Endothelial cell of umbilical vein (primary cell): ENCODE data around the gene HOMER1. TPM values are rescaled to one million over a fixed set of nuclear protein-coding genes. Genes with fewer than 3 reads are reported as not detected.

Experiments used
- BruUV-seq: library from RNA; stranded (reverse); fragments of 400-500 nt; replicated peaks from 2 replicates; lab custom pipeline; 2021; lab: Mats Ljungman, UMichigan
- CTCF ChIA-PET: fragments of 300-600, 350-600 bp; sonication (Branson Sonifier 250); formaldehyde crosslinking; loops from one replicate; lab custom pipeline; 2021; ENCODE audit warnings: antibody characterized with exemption, inconsistent platforms; lab: Charles Lee
- POLR2A ChIA-PET: fragments of 300-600, 350-600 bp; sonication (Branson Sonifier 250); formaldehyde crosslinking; loops from one replicate; lab custom pipeline; 2021; ENCODE audit warnings: antibody characterized with exemption, inconsistent platforms; lab: Charles Lee
- DNase-seq: peaks from one replicate; pipeline ENCODE4 v3.0.0-alpha.2; 2011; ENCODE audit warnings: low read depth, low spot score
- FAIRE-seq: peaks from 2 replicates; lab custom pipeline; 2011; peaks lifted over from hg19 to GRCh38; lab: Jason Lieb, UNC
- H2AFZ ChIP-seq: 2 replicates; pipeline ENCODE4 v1.6.0; 2012; ENCODE audit warnings: low read depth, low read length, control low read depth, inconsistent platforms
- H3K27ac ChIP-seq: 2 replicates; pipeline ENCODE4 v1.5.1; 2011; ENCODE audit warnings: low read depth, mild to moderate bottlenecking, control low read depth, low read length, moderate library complexity; ENCODE audit not compliant: insufficient read depth
- H3K27me3 ChIP-seq, 2 experiments: 2 replicates each; pipeline versions ENCODE4 v1.6.0 to v1.6.1; 2011; ENCODE audit warnings: low read length in 2 of 2, mixed read lengths in 1 of 2; ENCODE audit not compliant: control insufficient read depth in 2 of 2, insufficient read depth in 2 of 2
- H3K36me3 ChIP-seq, 2 experiments: 2 replicates in 1 of 2; 3 replicates in 1 of 2; pipeline ENCODE4 v1.5.1; 2011; ENCODE audit warnings: low read length in 2 of 2, mild to moderate bottlenecking in 1 of 2, moderate library complexity in 1 of 2; ENCODE audit not compliant: control insufficient read depth in 2 of 2, insufficient read depth in 2 of 2; ENCODE audit errors: extremely low read depth in 1 of 2
- H3K4me1 ChIP-seq: 3 replicates; pipeline ENCODE4 v1.5.1; 2011; ENCODE audit warnings: mild to moderate bottlenecking, low read length; ENCODE audit not compliant: control insufficient read depth, insufficient read depth; ENCODE audit errors: extremely low read depth
- H3K4me2 ChIP-seq: 2 replicates; pipeline ENCODE4 v1.6.1; 2011; ENCODE audit warnings: low read length, control low read depth, mixed read lengths; ENCODE audit not compliant: insufficient read depth
- H3K4me3 ChIP-seq, 3 experiments: fragments of 200-600 bp in 1 of 3; sonication (generic), shearing (Covaris generic) in 1 of 3; replicated peaks in 1 of 3; 2 replicates each; pipeline ENCODE4 v1.5.1; 2011 to 2016; ENCODE audit warnings: control low read depth in 3 of 3, low read length in 3 of 3, mild to moderate bottlenecking in 2 of 3, inconsistent platforms in 1 of 3, low read depth in 1 of 3, moderate library complexity in 1 of 3; ENCODE audit not compliant: insufficient read depth in 1 of 3
- H3K79me2 ChIP-seq: 2 replicates; pipeline ENCODE4 v1.6.0; 2012; ENCODE audit warnings: low read length, inconsistent platforms; ENCODE audit not compliant: control insufficient read depth, insufficient read depth
- H3K9ac ChIP-seq: replicated peaks from 2 replicates; pipeline ENCODE3; 2011; ENCODE audit warnings: low read length, control low read depth; ENCODE audit not compliant: insufficient read depth; ENCODE audit errors: extremely low read depth
- H3K9me1 ChIP-seq: replicated peaks from 3 replicates; pipeline ENCODE4 v1.6.0; 2011; ENCODE audit warnings: mild to moderate bottlenecking, low read length; ENCODE audit not compliant: control insufficient read depth, insufficient read depth; ENCODE audit errors: extremely low read depth
- H3K9me3 ChIP-seq: replicated peaks from 2 replicates; pipeline ENCODE4 v1.5.1; 2012; ENCODE audit warnings: low read length, inconsistent platforms; ENCODE audit not compliant: control insufficient read depth, insufficient read depth
- H4K20me1 ChIP-seq: replicated peaks from 2 replicates; pipeline ENCODE3; 2011; ENCODE audit warnings: mild to moderate bottlenecking, low read length; ENCODE audit not compliant: control insufficient read depth, insufficient read depth; ENCODE audit errors: extremely low read depth
- CTCF ChIP-seq, 2 donors: IDR thresholded peaks; 1 replicate in 1 of 2; 2 replicates in 1 of 2; pipeline ENCODE4 v1.5.1; 2011; ENCODE audit warnings: low read length in 2 of 2, mild to moderate bottlenecking in 2 of 2, moderate library complexity in 2 of 2, control low read depth in 1 of 2, inconsistent platforms in 1 of 2, low read depth in 1 of 2; ENCODE audit not compliant: insufficient read depth in 1 of 2; ENCODE audit errors: extremely low read depth in 1 of 2
- EZH2 ChIP-seq: IDR thresholded peaks from 2 replicates; pipeline ENCODE4 v1.6.1; 2012; ENCODE audit warnings: borderline replicate concordance, low read depth, mild to moderate bottlenecking, moderate library complexity, low read length, inconsistent platforms; ENCODE audit not compliant: severe bottlenecking
- FOS ChIP-seq: IDR thresholded peaks from 2 replicates; pipeline ENCODE4 v1.6.1; 2011; ENCODE audit warnings: mild to moderate bottlenecking, low read length, moderate library complexity, borderline replicate concordance; ENCODE audit not compliant: insufficient read depth
- GATA2 ChIP-seq: IDR thresholded peaks from 2 replicates; pipeline ENCODE4 v1.7.0; 2011; ENCODE audit warnings: low read depth, mild to moderate bottlenecking, moderate library complexity, mixed read lengths, low read length; ENCODE audit not compliant: insufficient read length, insufficient read depth
- JUN ChIP-seq: IDR thresholded peaks from 2 replicates; pipeline ENCODE4 v1.6.1; 2011; ENCODE audit warnings: borderline replicate concordance, low read depth; ENCODE audit not compliant: insufficient read length, insufficient read depth
- MAX ChIP-seq: IDR thresholded peaks from 2 replicates; pipeline ENCODE4 v1.6.1; 2011; ENCODE audit not compliant: insufficient read depth, insufficient read length
- MYC ChIP-seq: IDR thresholded peaks from one replicate; pipeline ENCODE4 v1.6.1; 2011; ENCODE audit warnings: mild to moderate bottlenecking, low read depth, low read length
- POLR2A ChIP-seq: IDR thresholded peaks from 2 replicates; pipeline ENCODE4 v1.6.1; 2012; ENCODE audit warnings: low read depth, mild to moderate bottlenecking, control low read depth, low read length
- POLR2AphosphoS5 ChIP-seq: IDR thresholded peaks from 2 replicates; pipeline ENCODE4 v1.6.1; 2012; ENCODE audit warnings: low read depth, mild to moderate bottlenecking, control low read depth, low read length, moderate library complexity; ENCODE audit not compliant: insufficient read depth
- dilution Hi-C: fragments of 300-500 bp; cut with MboI; formaldehyde crosslinking; loops from one replicate; pipeline ENCODE4 v1.15.0; 2019; ENCODE audit warnings: low sequenced_read_pairs; ENCODE audit not compliant: extremely low pct_ligation_motif_present
- intact Hi-C: fragments of 100-400 bp; cut with micrococcal nuclease; formaldehyde crosslinking; loops from one replicate; pipeline ENCODE4 v1.10.0; 2022
- polyA plus RNA-seq, 4 experiments: library from polyadenylated mRNA; depleted of rRNA in 3 of 4; stranded (reverse) in 3 of 4; unstranded in 1 of 4; fragments of >200 nt; gene quantifications; 2 replicates each; pipeline versions ENCODE4 v1.2.1 to v1.2.3, GENCODE V29; 2011 to 2012; ENCODE audit warnings: missing spikeins in 1 of 4
- total RNA-seq: library from RNA; stranded (reverse); gene quantifications from 2 replicates; pipeline ENCODE4 v1.2.3, GENCODE V29; 2021

Gene HOMER1
- total and polyA plus RNA-seq, 2 donors (not counting 3 experiments of a cell fraction or from before 2014, with no cell fraction given) = 0.57 to 3.9 TPM

GRCh38 chr5:79527431-79527830, 13.5 kb upstream of the HOMER1 start:
- Histone ChIP-seq H2AFZ (no peak overlapping the region), H3K27me3 (peaks cover 0 to 3% of the 10 kb centered on the region in 2 experiments), H3K27ac (no peak overlapping the region), H3K9ac (no peak overlapping the region), H3K4me1 (no peaks in the 10 kb centered on the region), H3K79me2 (no peaks in the 10 kb centered on the region), H4K20me1 (no peaks in the 10 kb centered on the region), H3K9me3 (no peaks in the 10 kb centered on the region), H3K36me3 (no peaks in the 10 kb centered on the region), H3K4me2 (no peak overlapping the region), H3K4me3 (no peak overlapping the region), H3K9me1 (no peaks in the 10 kb centered on the region)
- ChIA-PET POLR2A (no interaction called here), CTCF (no interaction called here)
- TF ChIP-seq MYC = no peak
- TF ChIP-seq POLR2AphosphoS5 = no peak
- no peak for TF ChIP-seq JUN
- TF ChIP-seq POLR2A = no peak
- TF ChIP-seq CTCF (IDR thresholded peaks at IDR 0.05; ENCODE audit: extremely low read depth in 1 of 2, insufficient read depth in 1 of 2, low read depth in 1 of 2, low read length in 2 of 2) = no peak
- no peak for TF ChIP-seq FOS
- TF ChIP-seq EZH2 = no peak
- intact Hi-C loops (no loop called here), dilution Hi-C loops (no loop called here)
- BruUV-seq = no TSS peak
- no peak for DNase-seq
- no peak for FAIRE-seq

GRCh38 chr5:79526928-79527327, 13.0 kb upstream of the HOMER1 start:
- Histone ChIP-seq H3K4me1 (no peaks in the 10 kb centered on the region), H3K27ac (no peak overlapping the region), H3K36me3 (no peaks in the 10 kb centered on the region), H3K27me3 (peaks cover 0 to 3% of the 10 kb centered on the region in 2 experiments), H2AFZ (no peak overlapping the region), H3K9ac (no peak overlapping the region), H3K9me3 (no peaks in the 10 kb centered on the region), H4K20me1 (no peaks in the 10 kb centered on the region), H3K4me3 (no peak overlapping the region), H3K4me2 (no peak overlapping the region), H3K79me2 (no peaks in the 10 kb centered on the region), H3K9me1 (no peaks in the 10 kb centered on the region)
- BruUV-seq = no TSS peak
- DNase-seq (no peak), FAIRE-seq (no peak)
- CTCF ChIA-PET = interaction anchor here (1.4 kb wide), 1 partner anchor 14 kb away, joined by 3 read pairs; no protein-coding TSS in a partner anchor
- dilution Hi-C loops (no loop called here), intact Hi-C loops (no loop called here)
- no peak for TF ChIP-seq MAX
- no peak for TF ChIP-seq EZH2
- no peak for TF ChIP-seq POLR2AphosphoS5
- TF ChIP-seq POLR2A = no peak
- no peak for TF ChIP-seq MYC
- no peak for TF ChIP-seq JUN
- no peak for TF ChIP-seq FOS
- no peak for TF ChIP-seq GATA2
- TF ChIP-seq CTCF (IDR thresholded peaks at IDR 0.05; ENCODE audit: extremely low read depth in 1 of 2, insufficient read depth in 1 of 2, low read depth in 1 of 2, low read length in 2 of 2) = no peak
- POLR2A ChIA-PET = no interaction called here
